Activated naive CD4-positive, alpha-beta T cell treated with anti-CD3 and anti-CD28 coated beads for 36 hours (primary cell): Measurements from ENCODE around the gene LIPC. TPM values are rescaled to one million over a fixed set of nuclear protein-coding genes. Genes with fewer than 3 reads are reported as not detected.

ENCODE experiments used
- CTCF ChIA-PET: fragments of 350-600 bp; sonication (Branson Sonifier 250); formaldehyde crosslinking; loops from one replicate; lab custom pipeline; 2021; ENCODE audit warnings: antibody characterized with exemption; lab: Charles Lee
- DNase-seq: peaks from one replicate; pipeline ENCODE4 v3.0.0-alpha.2; 2020
- H3K27ac Mint-ChIP-seq: one replicate; pipeline ENCODE4 v1.8.0; 2021; ENCODE audit warnings: mild to moderate bottlenecking, mixed read lengths
- H3K27me3 Mint-ChIP-seq: one replicate; pipeline ENCODE4 v1.8.0; 2021; ENCODE audit warnings: low read depth, mixed read lengths
- H3K36me3 Mint-ChIP-seq: one replicate; pipeline ENCODE4 v1.8.0; 2021; ENCODE audit warnings: low read depth, mixed read lengths
- H3K4me1 Mint-ChIP-seq: one replicate; pipeline ENCODE4 v1.8.0; 2021; ENCODE audit warnings: low read depth, mixed read lengths
- H3K4me3 Mint-ChIP-seq: one replicate; pipeline ENCODE4 v1.8.0; 2021; ENCODE audit warnings: mild to moderate bottlenecking, moderate library complexity, mixed read lengths
- H3K9me3 Mint-ChIP-seq: one replicate; pipeline ENCODE4 v1.8.0; 2021; ENCODE audit warnings: mixed read lengths
- intact Hi-C: fragments of 100-400 bp; cut with micrococcal nuclease; formaldehyde crosslinking; loops from one replicate; pipeline ENCODE4 v1.15.1; 2023
- total RNA-seq, 2 experiments: library from RNA; stranded (reverse); gene quantifications; one replicate each; pipeline ENCODE4 v1.2.3, GENCODE V29; 2021

The LIPC gene
- total RNA-seq, 2 experiments from 2014 or later: 0.14 to 0.47 TPM

- intact Hi-C loops: no loop called here
- H3K36me3 Mint-ChIP-seq: no peaks in the 10 kb centered on the region
- CTCF ChIA-PET: interaction anchor here (0.6 to 0.7 kb wide), 2 partner anchors 62 to 84 kb away, joined by 3 to 5 read pairs; no protein-coding TSS in a partner anchor
- H3K4me1 Mint-ChIP-seq: peaks cover 14% of the 10 kb centered on the region
- H3K4me3 Mint-ChIP-seq: no peak overlapping the region
- H3K9me3 Mint-ChIP-seq: no peaks in the 10 kb centered on the region
- no peak for DNase-seq
- H3K27me3 Mint-ChIP-seq: no peaks in the 10 kb centered on the region
- no peak overlapping the region for H3K27ac Mint-ChIP-seq
Observed at GRCh38 chr15:58440158-58440910, 8.5 kb downstream of the LIPC start.

- Mint-ChIP-seq H3K9me3 (no peaks in the 10 kb centered on the region), H3K4me1 (peaks cover 14% of the 10 kb centered on the region), H3K27me3 (no peaks in the 10 kb centered on the region), H3K27ac (no peak overlapping the region), H3K4me3 (no peak overlapping the region), H3K36me3 (no peaks in the 10 kb centered on the region)
- no peak for DNase-seq
- intact Hi-C loops: no loop called here
- CTCF ChIA-PET: interaction anchor here (0.7 kb wide), 1 partner anchor 1218 kb away, joined by 3 read pairs; no protein-coding TSS in a partner anchor
Observed at GRCh38 chr15:58440922-58441321, 9.1 kb downstream of the LIPC start.

GRCh38 chr15:58441376-58442070 is 9.7 kb downstream of the LIPC start:
- H3K9me3 Mint-ChIP-seq: no peaks in the 10 kb centered on the region
- H3K4me3 Mint-ChIP-seq: no peak overlapping the region
- H3K36me3 Mint-ChIP-seq: no peaks in the 10 kb centered on the region
- H3K27me3 Mint-ChIP-seq: no peaks in the 10 kb centered on the region
- CTCF ChIA-PET: interaction anchor here (0.7 kb wide), 1 partner anchor 1218 kb away, joined by 3 read pairs; no protein-coding TSS in a partner anchor
- DNase-seq: no peak
- intact Hi-C loops: no loop called here
- peaks cover 14% of the 10 kb centered on the region for H3K4me1 Mint-ChIP-seq
- H3K27ac Mint-ChIP-seq: no peak overlapping the region

GRCh38 chr15:58442122-58442521 is 10.3 kb downstream of the LIPC start:
- Mint-ChIP-seq H3K4me1 (peaks cover 15% of the 10 kb centered on the region), H3K27me3 (no peaks in the 10 kb centered on the region), H3K36me3 (no peaks in the 10 kb centered on the region), H3K27ac (no peak overlapping the region), H3K4me3 (no peak overlapping the region), H3K9me3 (no peaks in the 10 kb centered on the region)
- no peak for DNase-seq
- CTCF ChIA-PET: no interaction called here
- intact Hi-C loops: no loop called here

- H3K4me1 Mint-ChIP-seq: peaks cover 19% of the 10 kb centered on the region
- no peaks in the 10 kb centered on the region for H3K27me3 Mint-ChIP-seq
- no peak overlapping the region for H3K4me3 Mint-ChIP-seq
- CTCF ChIA-PET: interaction anchor here (0.6 kb wide), 2 partner anchors 36 to 115 kb away, joined by 3 to 4 read pairs; no protein-coding TSS in a partner anchor
- DNase-seq: no peak
- H3K36me3 Mint-ChIP-seq: no peaks in the 10 kb centered on the region
- H3K27ac Mint-ChIP-seq: no peak overlapping the region
- H3K9me3 Mint-ChIP-seq: no peaks in the 10 kb centered on the region
- intact Hi-C loops: no loop called here
Observed at GRCh38 chr15:58443308-58443707, 11.5 kb downstream of the LIPC start.

GRCh38 chr15:58444056-58444455 is 12.3 kb downstream of the LIPC start:
- Mint-ChIP-seq H3K27ac (no peak overlapping the region), H3K4me1 (peaks cover 19% of the 10 kb centered on the region), H3K4me3 (no peak overlapping the region), H3K9me3 (no peaks in the 10 kb centered on the region), H3K36me3 (no peaks in the 10 kb centered on the region), H3K27me3 (no peaks in the 10 kb centered on the region)
- DNase-seq: no peak
- CTCF ChIA-PET: no interaction called here
- intact Hi-C loops: no loop called here

- Mint-ChIP-seq H3K9me3 (no peaks in the 10 kb centered on the region), H3K4me1 (peaks cover 16% of the 10 kb centered on the region), H3K27me3 (no peaks in the 10 kb centered on the region), H3K27ac (no peak overlapping the region), H3K36me3 (no peaks in the 10 kb centered on the region), H3K4me3 (no peak overlapping the region)
- DNase-seq: no peak
- intact Hi-C loops: loop anchor here (5.0 kb wide), 1 partner anchor 43 kb away; no protein-coding TSS in a partner anchor
- CTCF ChIA-PET: no interaction called here
Observed at GRCh38 chr15:58444658-58445332, 13.0 kb downstream of the LIPC start.

GRCh38 chr15:58445865-58446264 is 14.1 kb downstream of the LIPC start:
- no peak overlapping the region for H3K4me3 Mint-ChIP-seq
- CTCF ChIA-PET: no interaction called here

GRCh38 chr15:58446521-58446920 is 14.7 kb downstream of the LIPC start:
- Mint-ChIP-seq H3K27me3 (no peaks in the 10 kb centered on the region), H3K27ac (no peak overlapping the region), H3K4me1 (peaks cover 10% of the 10 kb centered on the region), H3K4me3 (no peak overlapping the region), H3K9me3 (no peaks in the 10 kb centered on the region), H3K36me3 (no peaks in the 10 kb centered on the region)
- CTCF ChIA-PET: no interaction called here
- intact Hi-C loops: loop anchor here (5.0 kb wide), 1 partner anchor 41 kb away; no protein-coding TSS in a partner anchor
- no peak for DNase-seq

More at GRCh38 chr15:58445865-58446264, 14.1 kb downstream of the LIPC start:
- no peaks in the 10 kb centered on the region for H3K27me3 Mint-ChIP-seq
- H3K4me1 Mint-ChIP-seq: peaks cover 12% of the 10 kb centered on the region
- DNase-seq: no peak
- H3K9me3 Mint-ChIP-seq: no peaks in the 10 kb centered on the region
- intact Hi-C loops: loop anchor here (5.0 kb wide), 1 partner anchor 41 kb away; no protein-coding TSS in a partner anchor
- H3K36me3 Mint-ChIP-seq: no peaks in the 10 kb centered on the region
- no peak overlapping the region for H3K27ac Mint-ChIP-seq

- Mint-ChIP-seq H3K4me3 (no peak overlapping the region), H3K9me3 (no peaks in the 10 kb centered on the region), H3K4me1 (peaks cover 5% of the 10 kb centered on the region), H3K27me3 (no peaks in the 10 kb centered on the region), H3K36me3 (no peaks in the 10 kb centered on the region), H3K27ac (no peak overlapping the region)
- CTCF ChIA-PET: no interaction called here
- DNase-seq: no peak
- intact Hi-C loops: loop anchor here (5.0 kb wide), 1 partner anchor 40 kb away; no protein-coding TSS in a partner anchor
Observed at GRCh38 chr15:58447271-58448010, 15.7 kb downstream of the LIPC start.

GRCh38 chr15:58448331-58448730 is 16.5 kb downstream of the LIPC start:
- CTCF ChIA-PET: no interaction called here
- no peaks in the 10 kb centered on the region for H3K36me3 Mint-ChIP-seq

More at GRCh38 chr15:58448331-58448730, 16.5 kb downstream of the LIPC start:
- no peak overlapping the region for H3K27ac Mint-ChIP-seq
- intact Hi-C loops: loop anchor here (5.0 kb wide), 1 partner anchor 39 kb away; no protein-coding TSS in a partner anchor
- no peak for DNase-seq
- H3K9me3 Mint-ChIP-seq: no peaks in the 10 kb centered on the region
- no peaks in the 10 kb centered on the region for H3K27me3 Mint-ChIP-seq
- H3K4me3 Mint-ChIP-seq: no peak overlapping the region
- H3K4me1 Mint-ChIP-seq: peaks cover 5% of the 10 kb centered on the region
